HEK293 (cell line): Measurements from ENCODE around the gene NECTIN2.

Experiments used
- CTCF ChIA-PET: fragments of 350-600 bp; formaldehyde crosslinking; extraction: SDS; loops from one replicate; lab custom pipeline; 2021; ENCODE audit warnings: antibody characterized with exemption; lab: Yijun Ruan, JAX
- POLR2A ChIA-PET: fragments of 300-600 bp; formaldehyde crosslinking; extraction: SDS; loops from one replicate; lab custom pipeline; 2020; ENCODE audit warnings: antibody characterized with exemption, inconsistent platforms; lab: Yijun Ruan, JAX
- H3K27ac ChIP-seq: fragments of 200-500 bp; sonication (Bioruptor generic); 2 replicates; pipeline ENCODE4 v1.5.1; 2014; ENCODE audit warnings: low read depth, low read length, control low read depth, inconsistent platforms; ENCODE audit errors: extremely low read depth
- H3K36me3 ChIP-seq, 2 experiments: fragments of 200-500 bp in 1 of 2; sonication (Bioruptor generic) in 1 of 2; 1 replicate in 1 of 2; 2 replicates in 1 of 2; pipeline ENCODE4 v1.5.1; 2014 to 2017; ENCODE audit warnings: inconsistent platforms in 2 of 2, low read length in 2 of 2; ENCODE audit not compliant: control insufficient read depth in 2 of 2, insufficient read depth in 1 of 2
- H3K4me1 ChIP-seq: fragments of 200-500 bp; sonication (Bioruptor generic); 2 replicates; pipeline ENCODE4 v1.5.1; 2014; ENCODE audit warnings: mild to moderate bottlenecking, low read length, inconsistent platforms; ENCODE audit not compliant: control insufficient read depth, insufficient read depth
- H3K4me3 ChIP-seq: 2 replicates; pipeline ENCODE4 v1.5.1; 2011; ENCODE audit warnings: low read depth, mild to moderate bottlenecking, control low read depth, low read length, moderate library complexity
- H3K9me3 ChIP-seq: fragments of 200-500 bp; sonication (Bioruptor generic); 2 replicates; pipeline ENCODE4 v1.5.1; 2014; ENCODE audit warnings: low read depth, low read length, inconsistent platforms; ENCODE audit not compliant: control insufficient read depth, insufficient read depth
- FEZF1 ChIP-seq: fragments of 450-650 bp; formaldehyde crosslinking; IDR thresholded peaks from 2 replicates; pipeline ENCODE4 v1.5.1; 2016; ENCODE audit warnings: missing biosample characterization, missing genetic modification characterization
- GLI4 ChIP-seq: fragments of 450-650 bp; formaldehyde crosslinking; IDR thresholded peaks from 2 replicates; pipeline ENCODE4 v1.5.1; 2016; ENCODE audit warnings: missing biosample characterization, missing genetic modification characterization
- HOXD13 ChIP-seq: sonication (generic); formaldehyde crosslinking; IDR thresholded peaks from 2 replicates; pipeline ENCODE4 v1.8.0; 2022; ENCODE audit warnings: missing genetic modification reagents, borderline replicate concordance
- KLF10 ChIP-seq: fragments of 450-650 bp; IDR thresholded peaks from 2 replicates; pipeline ENCODE4 v1.5.1; 2018; ENCODE audit warnings: missing biosample characterization, mild to moderate bottlenecking, missing genetic modification characterization
- PRDM6 ChIP-seq: fragments of 450-650 bp; formaldehyde crosslinking; IDR thresholded peaks from 2 replicates; pipeline ENCODE4 v1.5.1; 2017; ENCODE audit warnings: missing biosample characterization, missing genetic modification characterization
- REST ChIP-seq: fragments of 450-650 bp; formaldehyde crosslinking; IDR thresholded peaks from 2 replicates; pipeline ENCODE4 v1.5.1; 2016; ENCODE audit warnings: missing biosample characterization, missing genetic modification characterization
- ZBTB8A ChIP-seq: fragments of 450-650 bp; formaldehyde crosslinking; IDR thresholded peaks from 2 replicates; pipeline ENCODE4 v1.5.1; 2016; ENCODE audit warnings: missing biosample characterization, missing genetic modification characterization
- ZNF132 ChIP-seq: fragments of 450-650 bp; formaldehyde crosslinking; IDR thresholded peaks from 2 replicates; pipeline ENCODE4 v1.5.1; 2017; ENCODE audit warnings: missing biosample characterization, missing genetic modification characterization, borderline replicate concordance
- ZNF16 ChIP-seq: fragments of 450-650 bp; formaldehyde crosslinking; IDR thresholded peaks from 2 replicates; pipeline ENCODE4 v1.5.1; 2016; ENCODE audit warnings: low read depth, missing biosample characterization, missing genetic modification characterization
- ZNF174 ChIP-seq: fragments of 450-650 bp; formaldehyde crosslinking; IDR thresholded peaks from 2 replicates; pipeline ENCODE4 v1.5.0; 2017; ENCODE audit warnings: missing biosample characterization, mild to moderate bottlenecking, missing genetic modification characterization
- ZNF274 ChIP-seq, 2 experiments: fragments of 200-500 bp in 1 of 2; fragments of 450-650 bp in 1 of 2; sonication (Bioruptor generic) in 1 of 2; formaldehyde crosslinking in 1 of 2; IDR thresholded peaks; 2 replicates each; pipeline versions ENCODE4 v1.5.1 to v1.6.1; 2014 to 2016; ENCODE audit warnings: borderline replicate concordance in 1 of 2, inconsistent platforms in 1 of 2, low read length in 1 of 2, missing biosample characterization in 1 of 2, missing genetic modification characterization in 1 of 2
- ZNF37A ChIP-seq: fragments of 450-650 bp; IDR thresholded peaks from 2 replicates; pipeline ENCODE4 v1.5.1; 2018; ENCODE audit warnings: missing biosample characterization, missing genetic modification characterization
- ZNF391 ChIP-seq: fragments of 450-650 bp; formaldehyde crosslinking; IDR thresholded peaks from 2 replicates; pipeline ENCODE4 v1.5.1; 2016; ENCODE audit warnings: low read depth, missing biosample characterization, missing genetic modification characterization, borderline replicate concordance
- ZNF560 ChIP-seq: fragments of 450-650 bp; formaldehyde crosslinking; IDR thresholded peaks from 2 replicates; pipeline ENCODE4 v1.5.1; 2017; ENCODE audit warnings: missing biosample characterization, missing genetic modification characterization, borderline replicate concordance
- ZNF664 ChIP-seq: fragments of 450-650 bp; formaldehyde crosslinking; IDR thresholded peaks from 2 replicates; pipeline ENCODE4 v1.5.1; 2016; ENCODE audit warnings: missing biosample characterization, missing genetic modification characterization
- ZNF747 ChIP-seq: fragments of 450-650 bp; formaldehyde crosslinking; IDR thresholded peaks from 2 replicates; pipeline ENCODE4 v1.5.1; 2016; ENCODE audit warnings: missing biosample characterization, missing genetic modification characterization
- ZSCAN5A ChIP-seq: fragments of 450-650 bp; formaldehyde crosslinking; IDR thresholded peaks from 2 replicates; pipeline ENCODE4 v1.5.1; 2016; ENCODE audit warnings: missing biosample characterization, missing genetic modification characterization
- TF ChIP-seq, protein P1 (sequence below): fragments of 450-650 bp; formaldehyde crosslinking; IDR thresholded peaks from 2 replicates; pipeline ENCODE4 v1.5.0; 2017; ENCODE audit warnings: missing biosample characterization, missing genetic modification characterization, borderline replicate concordance
- TF ChIP-seq, protein P2 (sequence below): fragments of 450-650 bp; formaldehyde crosslinking; IDR thresholded peaks from 2 replicates; pipeline ENCODE4 v1.5.1; 2016; ENCODE audit warnings: missing biosample characterization, missing genetic modification characterization
- TF ChIP-seq, protein P3 (sequence below): fragments of 450-650 bp; formaldehyde crosslinking; IDR thresholded peaks from 2 replicates; pipeline ENCODE4 v1.5.1; 2016; ENCODE audit warnings: missing biosample characterization, missing genetic modification characterization

Gene NECTIN2

DNA sequence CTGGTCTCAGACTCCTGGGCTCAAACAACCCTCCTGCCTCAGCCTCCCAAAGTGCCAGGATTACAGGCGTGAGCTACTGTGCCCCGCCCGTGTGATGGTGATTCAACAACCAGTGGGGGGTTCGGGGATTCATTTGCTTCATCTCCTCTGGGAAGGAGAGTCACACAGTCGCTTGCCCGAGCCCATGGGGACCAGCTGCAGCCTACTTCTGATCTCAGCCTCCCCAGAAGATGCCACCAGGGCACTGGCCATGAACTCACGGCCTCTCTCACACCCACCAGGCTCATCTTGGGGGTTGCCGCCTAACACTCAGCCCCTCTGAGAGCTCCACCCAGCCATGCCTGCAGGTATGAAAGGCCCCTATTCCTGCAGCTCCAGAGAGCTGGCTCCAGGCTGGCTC lies 51.7 kb downstream of the NECTIN2 start:
- TF ChIP-seq GLI4 (tag by site-specific recombination): no peak
- no peak for TF ChIP-seq ZNF37A (tag by site-specific recombination)
- TF ChIP-seq HOXD13 (CRISPR knock-in tag): no peak
- TF ChIP-seq, protein P1, sequence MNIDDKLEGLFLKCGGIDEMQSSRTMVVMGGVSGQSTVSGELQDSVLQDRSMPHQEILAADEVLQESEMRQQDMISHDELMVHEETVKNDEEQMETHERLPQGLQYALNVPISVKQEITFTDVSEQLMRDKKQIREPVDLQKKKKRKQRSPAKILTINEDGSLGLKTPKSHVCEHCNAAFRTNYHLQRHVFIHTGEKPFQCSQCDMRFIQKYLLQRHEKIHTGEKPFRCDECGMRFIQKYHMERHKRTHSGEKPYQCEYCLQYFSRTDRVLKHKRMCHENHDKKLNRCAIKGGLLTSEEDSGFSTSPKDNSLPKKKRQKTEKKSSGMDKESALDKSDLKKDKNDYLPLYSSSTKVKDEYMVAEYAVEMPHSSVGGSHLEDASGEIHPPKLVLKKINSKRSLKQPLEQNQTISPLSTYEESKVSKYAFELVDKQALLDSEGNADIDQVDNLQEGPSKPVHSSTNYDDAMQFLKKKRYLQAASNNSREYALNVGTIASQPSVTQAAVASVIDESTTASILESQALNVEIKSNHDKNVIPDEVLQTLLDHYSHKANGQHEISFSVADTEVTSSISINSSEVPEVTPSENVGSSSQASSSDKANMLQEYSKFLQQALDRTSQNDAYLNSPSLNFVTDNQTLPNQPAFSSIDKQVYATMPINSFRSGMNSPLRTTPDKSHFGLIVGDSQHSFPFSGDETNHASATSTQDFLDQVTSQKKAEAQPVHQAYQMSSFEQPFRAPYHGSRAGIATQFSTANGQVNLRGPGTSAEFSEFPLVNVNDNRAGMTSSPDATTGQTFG (tag by site-specific recombination): no peak
- TF ChIP-seq ZNF747: no peak
- TF ChIP-seq, protein P2, sequence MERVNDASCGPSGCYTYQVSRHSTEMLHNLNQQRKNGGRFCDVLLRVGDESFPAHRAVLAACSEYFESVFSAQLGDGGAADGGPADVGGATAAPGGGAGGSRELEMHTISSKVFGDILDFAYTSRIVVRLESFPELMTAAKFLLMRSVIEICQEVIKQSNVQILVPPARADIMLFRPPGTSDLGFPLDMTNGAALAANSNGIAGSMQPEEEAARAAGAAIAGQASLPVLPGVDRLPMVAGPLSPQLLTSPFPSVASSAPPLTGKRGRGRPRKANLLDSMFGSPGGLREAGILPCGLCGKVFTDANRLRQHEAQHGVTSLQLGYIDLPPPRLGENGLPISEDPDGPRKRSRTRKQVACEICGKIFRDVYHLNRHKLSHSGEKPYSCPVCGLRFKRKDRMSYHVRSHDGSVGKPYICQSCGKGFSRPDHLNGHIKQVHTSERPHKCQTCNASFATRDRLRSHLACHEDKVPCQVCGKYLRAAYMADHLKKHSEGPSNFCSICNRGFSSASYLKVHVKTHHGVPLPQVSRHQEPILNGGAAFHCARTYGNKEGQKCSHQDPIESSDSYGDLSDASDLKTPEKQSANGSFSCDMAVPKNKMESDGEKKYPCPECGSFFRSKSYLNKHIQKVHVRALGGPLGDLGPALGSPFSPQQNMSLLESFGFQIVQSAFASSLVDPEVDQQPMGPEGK (tag by site-specific recombination): no peak
- TF ChIP-seq ZNF391: no peak
- no peak for TF ChIP-seq ZNF274 (IDR thresholded peaks at IDR 0.05; ENCODE audit: low read length)
- no peak for TF ChIP-seq ZNF274 (tag by site-specific recombination; IDR thresholded peaks at IDR 0.05; ENCODE audit: borderline replicate concordance)
- no peak for TF ChIP-seq ZNF664 (tag by site-specific recombination)
- no peak for TF ChIP-seq FEZF1 (tag by site-specific recombination)
- no peak for TF ChIP-seq ZNF560
- TF ChIP-seq PRDM6: no peak
- TF ChIP-seq ZNF16 (tag by site-specific recombination): no peak
- TF ChIP-seq ZSCAN5A (tag by site-specific recombination): no peak
- TF ChIP-seq ZBTB8A (tag by site-specific recombination): no peak
- ChIA-PET CTCF (interaction anchor here (0.6 kb wide), 2 partner anchors 53 to 95 kb away, joined by 4 to 7 read pairs; no protein-coding TSS in a partner anchor), POLR2A (interaction anchor here (0.5 to 2.2 kb wide), 3 partner anchors 8 to 285 kb away, joined by 3 to 10 read pairs (median 4); no protein-coding TSS in a partner anchor)
- no peak overlapping the region for H3K27ac ChIP-seq
- H3K36me3 ChIP-seq: peaks cover 63 to 87% of the 10 kb centered on the region in 2 experiments
- no peaks in the 10 kb centered on the region for H3K9me3 ChIP-seq
- no peak overlapping the region for H3K4me3 ChIP-seq
- no peaks in the 10 kb centered on the region for H3K4me1 ChIP-seq

DNA sequence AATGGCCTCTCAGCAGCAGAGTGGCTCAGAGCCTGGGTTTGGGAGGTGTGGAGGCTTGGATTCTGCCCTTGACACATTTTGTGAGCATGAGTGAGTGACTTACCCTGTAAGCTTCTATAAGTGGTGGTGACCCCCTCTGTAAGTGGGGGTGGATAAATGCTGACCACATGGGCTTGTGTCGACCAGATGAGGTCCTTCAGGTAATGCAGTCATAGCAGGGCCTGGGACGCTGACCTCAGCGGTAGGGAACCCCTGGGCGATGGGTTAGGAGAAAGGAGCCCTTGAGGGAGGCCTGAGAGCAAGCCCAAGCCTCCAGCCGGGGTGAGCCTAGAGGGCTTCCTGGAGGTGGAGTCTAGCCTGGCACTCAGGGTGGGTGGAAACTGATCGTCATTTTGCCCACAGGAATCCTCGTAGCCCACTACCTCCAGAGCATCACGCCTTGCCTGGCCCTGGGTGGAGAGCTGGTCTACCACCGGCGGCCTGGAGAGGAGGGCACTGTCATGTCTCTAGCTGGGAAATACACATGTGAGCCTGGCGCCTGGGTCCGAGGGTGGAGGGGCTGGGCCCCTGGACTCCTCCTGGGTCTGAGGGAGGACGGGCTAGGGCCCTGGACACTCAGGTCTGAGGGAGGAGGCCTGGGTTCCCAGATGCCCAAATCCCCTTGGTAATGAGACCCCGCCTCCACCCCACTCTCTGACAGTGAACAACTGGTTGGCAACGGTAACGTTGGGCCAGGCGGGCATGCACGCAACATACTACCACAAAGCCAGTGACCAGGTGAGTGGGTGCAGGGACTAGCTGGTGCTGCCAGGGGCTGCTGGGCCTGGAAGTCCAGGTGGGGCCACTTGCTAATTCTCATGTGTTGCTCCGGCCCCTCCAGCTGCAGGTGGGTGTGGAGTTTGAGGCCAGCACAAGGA lies 54.5 kb downstream of the NECTIN2 start:
- no peak overlapping the region for H3K4me3 ChIP-seq
- H3K4me1 ChIP-seq: peaks cover 4% of the 10 kb centered on the region; the same call in 1 of the 2 replicates
- H3K36me3 ChIP-seq: peaks cover 41 to 61% of the 10 kb centered on the region in 2 experiments
- no peaks in the 10 kb centered on the region for H3K9me3 ChIP-seq
- ChIA-PET POLR2A (interaction anchor here (0.7 to 2.2 kb wide), 3 partner anchors 10 to 116 kb away, joined by 3 to 10 read pairs (median 4); no protein-coding TSS in a partner anchor), CTCF (interaction anchor here (0.6 to 0.7 kb wide), 2 partner anchors 8 to 117 kb away, joined by 3 to 4 read pairs; no protein-coding TSS in a partner anchor)
- no peak overlapping the region for H3K27ac ChIP-seq
- TF ChIP-seq REST (tag by site-specific recombination) (no peak), KLF10 (tag by site-specific recombination) (no peak), ZNF132 (tag by site-specific recombination) (no peak), ZNF174 (tag by site-specific recombination) (no peak)
- TF ChIP-seq, protein P3, sequence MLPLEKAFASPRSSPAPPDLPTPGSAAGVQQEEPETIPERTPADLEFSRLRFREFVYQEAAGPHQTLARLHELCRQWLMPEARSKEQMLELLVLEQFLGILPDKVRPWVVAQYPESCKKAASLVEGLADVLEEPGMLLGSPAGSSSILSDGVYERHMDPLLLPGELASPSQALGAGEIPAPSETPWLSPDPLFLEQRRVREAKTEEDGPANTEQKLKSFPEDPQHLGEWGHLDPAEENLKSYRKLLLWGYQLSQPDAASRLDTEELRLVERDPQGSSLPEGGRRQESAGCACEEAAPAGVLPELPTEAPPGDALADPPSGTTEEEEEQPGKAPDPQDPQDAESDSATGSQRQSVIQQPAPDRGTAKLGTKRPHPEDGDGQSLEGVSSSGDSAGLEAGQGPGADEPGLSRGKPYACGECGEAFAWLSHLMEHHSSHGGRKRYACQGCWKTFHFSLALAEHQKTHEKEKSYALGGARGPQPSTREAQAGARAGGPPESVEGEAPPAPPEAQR (tag by site-specific recombination): no peak
